NCI-H524 treated with DMSO at 0.1 percent for 48 hours (cell line): ENCODE data around the gene TMEM144.
"Not testable (repeated sequence)": the region's sequence is repeated elsewhere in the genome, so short reads cannot be mapped to it uniquely, and the experiment has no call there.

Source experiments
- DNase-seq: peaks from one replicate; lab custom pipeline; 2025; lab: John Stamatoyannopoulos, UW

The TMEM144 gene

DNA sequence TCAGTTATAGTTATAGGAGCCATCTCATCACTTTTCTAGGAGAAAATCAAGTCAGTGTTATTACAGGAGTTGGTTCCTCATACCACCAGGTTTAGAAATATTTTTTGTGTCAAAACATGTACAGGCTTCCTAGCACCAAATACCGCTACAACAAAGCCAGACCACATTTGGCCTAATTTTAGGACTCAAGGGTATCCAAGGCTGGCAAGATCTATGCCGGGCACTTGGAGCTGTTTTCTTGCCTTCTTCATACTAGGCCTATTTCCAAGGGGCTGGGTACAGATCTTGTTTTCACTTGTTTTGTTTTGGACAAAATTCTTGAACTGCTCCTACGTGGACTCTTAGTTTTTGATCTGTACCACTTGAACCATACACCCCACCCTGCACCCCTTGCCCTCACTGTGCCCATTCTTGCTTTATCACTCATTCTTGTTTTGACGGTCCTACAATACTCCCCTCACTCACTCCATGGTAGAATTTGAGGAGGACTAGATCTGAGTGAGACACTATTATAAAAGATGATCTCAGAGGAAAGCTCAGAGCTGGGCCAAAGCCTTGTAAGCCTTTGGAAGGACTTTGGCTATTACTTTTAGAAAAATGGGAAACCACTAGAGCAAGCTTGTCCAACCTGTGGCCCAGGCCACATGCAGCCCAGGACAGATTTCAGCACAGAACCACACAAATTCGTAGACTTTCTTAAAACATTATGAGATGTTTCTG, 17.7 kb upstream of the TMEM144 start:
- DNase-seq: no peak

DNA sequence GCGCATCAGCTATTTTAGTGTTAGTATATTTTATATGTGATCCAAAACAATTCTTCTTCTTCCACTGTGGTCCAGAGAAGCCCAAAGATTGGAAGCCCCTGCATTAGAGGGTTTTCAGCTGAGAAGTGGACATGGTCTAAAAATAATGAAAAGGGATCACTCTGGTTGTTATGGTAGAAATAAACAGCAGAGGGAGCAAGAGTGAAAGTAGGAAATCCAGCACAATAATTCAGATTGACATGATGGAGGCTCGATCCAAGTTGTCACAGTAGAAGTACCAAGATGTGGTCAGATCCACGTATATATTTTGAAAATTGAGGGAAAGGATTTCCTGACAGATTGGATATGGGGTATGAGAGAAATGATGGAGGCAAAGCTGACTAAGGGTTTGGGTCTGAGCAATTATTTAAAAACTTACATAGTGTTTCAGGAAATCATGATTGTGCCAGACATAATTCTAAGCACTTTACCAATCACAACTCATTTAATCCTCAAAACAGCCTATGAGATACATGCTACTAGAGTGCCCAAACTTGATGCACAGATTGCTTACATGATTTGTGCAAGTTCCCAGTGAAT, 17.0 kb upstream of the TMEM144 start:
- DNase-seq: no peak

GRCh38 chr4:158195297-158195696, 15.0 kb upstream of the TMEM144 start:
- no peak for DNase-seq

- no peak for DNase-seq
These were observed 13.0 kb upstream of the TMEM144 start for GRCh38 chr4:158197194-158197776.

- no peak for DNase-seq
These were observed 10.1 kb upstream of the TMEM144 start for GRCh38 chr4:158200214-158200613.

- DNase-seq: no peak
These were observed 9.0 kb upstream of the TMEM144 start for GRCh38 chr4:158201322-158201721.

- DNase-seq: no peak
These were observed 8.4 kb upstream of the TMEM144 start for GRCh38 chr4:158201876-158202275.

- no peak for DNase-seq
These were observed 7.8 kb upstream of the TMEM144 start for GRCh38 chr4:158202481-158202880.

GRCh38 chr4:158203436-158203835, 6.8 kb upstream of the TMEM144 start:
- DNase-seq: no peak

GRCh38 chr4:158203929-158204328, 6.4 kb upstream of the TMEM144 start:
- DNase-seq: no peak

DNA sequence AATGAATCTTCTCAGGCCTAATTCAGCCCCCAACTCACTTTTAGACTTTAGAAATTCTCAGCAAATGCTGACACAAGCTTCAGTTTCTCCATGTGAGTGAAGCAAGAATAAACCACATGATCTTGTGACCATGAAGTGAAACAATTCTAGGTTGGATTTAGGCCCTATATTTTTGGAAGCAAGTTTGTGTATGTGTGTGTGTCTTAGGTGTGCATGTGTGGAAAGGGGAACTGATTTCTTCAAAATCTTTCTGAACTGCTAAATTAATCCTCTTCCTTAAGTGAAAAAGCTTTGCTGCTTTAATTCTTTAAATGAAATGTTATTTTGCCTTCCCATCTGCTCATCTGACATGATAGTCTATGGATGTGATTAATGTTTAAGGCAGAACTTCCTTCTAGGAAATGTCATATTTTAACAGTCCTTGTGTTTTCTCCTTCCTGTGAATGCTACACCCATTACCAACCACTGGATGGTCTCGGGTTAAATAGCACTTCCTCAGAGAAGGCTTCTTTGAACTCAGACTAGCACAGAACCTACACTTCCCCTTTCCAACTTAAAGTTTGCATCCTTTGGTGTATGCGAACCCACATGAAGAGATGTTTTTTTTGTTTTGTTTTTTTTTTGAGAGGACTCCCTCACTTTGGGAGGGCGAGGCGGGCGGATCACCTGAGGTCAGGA, 1.2 kb upstream of the TMEM144 start:
- no peak for DNase-seq

GRCh38 chr4:158211222-158211621, 936 bp downstream of the TMEM144 start:
- no peak for DNase-seq

GRCh38 chr4:158213466-158213865, 3.2 kb downstream of the TMEM144 start:
- DNase-seq: no peak

DNA sequence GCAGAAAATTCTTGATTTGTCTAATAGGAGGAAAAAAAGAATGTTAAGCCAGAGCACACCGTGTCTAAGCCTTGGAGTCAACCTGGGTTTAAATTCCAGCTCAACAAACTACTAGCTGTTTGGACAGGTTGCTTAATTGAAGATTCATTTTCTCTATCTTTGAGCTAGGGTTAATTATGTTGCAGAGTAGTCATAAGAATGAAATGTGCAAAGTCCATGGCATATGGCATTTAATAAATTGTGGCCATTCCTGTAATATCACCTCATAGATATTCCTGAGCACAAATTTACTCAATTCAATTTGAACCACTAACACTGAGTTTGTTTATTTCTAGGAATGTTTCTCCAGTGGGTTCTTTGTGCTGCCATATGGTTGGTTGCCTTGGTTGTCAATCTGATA, 4.6 kb downstream of the TMEM144 start:
- no peak for DNase-seq

DNA sequence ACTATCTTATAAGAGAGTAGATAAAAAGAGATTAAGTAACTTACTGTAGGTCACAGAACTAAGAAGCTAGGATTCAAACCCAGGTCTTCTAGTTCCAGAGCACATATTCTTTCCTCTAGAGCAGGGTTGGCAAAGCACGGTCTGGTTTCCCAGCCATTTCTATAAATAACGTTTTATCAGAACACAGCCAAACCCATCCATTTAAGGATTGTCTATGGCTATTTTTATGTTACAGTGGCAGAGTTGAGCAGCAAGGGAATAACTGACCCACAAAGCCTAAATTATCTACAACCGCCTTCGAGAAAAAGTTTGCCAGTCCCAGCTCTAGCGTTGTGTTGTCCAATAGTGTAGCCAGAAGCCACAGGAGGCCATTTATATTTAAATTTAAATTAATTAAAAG, 7.5 kb downstream of the TMEM144 start:
- DNase-seq: no peak

GRCh38 chr4:158219623-158220022, 9.3 kb downstream of the TMEM144 start:
- DNase-seq: no peak

DNA sequence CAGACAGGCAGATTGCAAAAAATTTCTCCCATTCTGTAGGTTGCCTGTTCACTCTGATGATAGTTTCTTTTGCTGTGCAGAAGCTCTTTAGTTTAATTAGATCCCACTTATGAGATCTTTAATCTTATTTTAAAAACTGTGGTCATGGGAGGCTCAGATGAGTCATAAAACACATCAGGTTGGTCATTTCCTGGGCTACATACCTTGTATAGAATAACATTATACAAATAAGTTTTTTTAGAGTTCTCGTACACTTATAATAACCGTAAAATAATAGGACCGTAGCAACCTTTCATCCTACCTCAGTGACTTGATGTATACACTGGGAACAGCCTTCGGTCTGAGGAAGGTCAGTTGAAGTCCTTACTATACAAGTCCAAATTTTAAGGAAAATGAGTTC, 14.0 kb downstream of the TMEM144 start:
- DNase-seq: not testable (repeated sequence)

GRCh38 chr4:158224999-158225398, 14.7 kb downstream of the TMEM144 start:
- DNase-seq: not testable (repeated sequence)

- DNase-seq: not testable (repeated sequence)
These were observed 17.6 kb downstream of the TMEM144 start for GRCh38 chr4:158227880-158228279.

- DNase-seq: not testable (repeated sequence)
These were observed 18.1 kb downstream of the TMEM144 start for GRCh38 chr4:158228399-158228798.

- no peak for DNase-seq
These were observed 19.5 kb downstream of the TMEM144 start for GRCh38 chr4:158229768-158230167.

- no peak for DNase-seq
These were observed 24.4 kb downstream of the TMEM144 start for GRCh38 chr4:158234671-158235070.
